Esophagus squamous epithelium (tissue), 5 donors: ENCODE results near the gene VPS41. TPM values are rescaled to one million over a fixed set of nuclear protein-coding genes. Genes with fewer than 3 reads are reported as not detected.

ENCODE experiments used
- DNase-seq: peaks from one replicate; lab custom pipeline; 2025; lab: John Stamatoyannopoulos, UW
- H3K27ac ChIP-seq, 4 donors: fragments of 200-600 bp; sonication (generic); one replicate each; pipeline ENCODE4 v1.5.1; 2016 to 2019; ENCODE audit warnings: mild to moderate bottlenecking in 1 of 4
- H3K27me3 ChIP-seq, 4 donors: fragments of 200-600 bp; sonication (generic); 1 replicate in 3 of 4; 2 replicates in 1 of 4; pipeline versions ENCODE4 v1.5.1 to v1.6.0; 2017 to 2021; ENCODE audit warnings: antibody characterized with exemption in 1 of 4
- H3K36me3 ChIP-seq, 3 donors: fragments of 200-600 bp; sonication (generic); one replicate each; pipeline ENCODE4 v1.5.1; 2016 to 2019
- H3K4me1 ChIP-seq, 3 donors: fragments of 200-600 bp; sonication (generic); one replicate each; pipeline ENCODE4 v1.5.1; 2017 to 2019
- H3K4me3 ChIP-seq, 4 donors: fragments of 200-600 bp; sonication (generic); 1 replicate in 3 of 4; 2 replicates in 1 of 4; pipeline ENCODE4 v1.5.1; 2016 to 2019; ENCODE audit warnings: mild to moderate bottlenecking in 2 of 4, moderate library complexity in 1 of 4
- H3K9me3 ChIP-seq, 3 donors: fragments of 200-600 bp; sonication (generic); one replicate each; pipeline ENCODE4 v1.5.1; 2016 to 2019
- POLR2A ChIP-seq, 4 donors: fragments of 450-650 bp; IDR thresholded peaks; one replicate each; pipeline ENCODE4 v1.6.1; 2017; ENCODE audit warnings: antibody characterized with exemption in 4 of 4, mild to moderate bottlenecking in 4 of 4, moderate library complexity in 3 of 4
- WGBS, 2 donors: methylation state at CpG; one replicate each; pipeline ENCODE4 v1.1.5; 2018; 5-methylcytosine and 5-hydroxymethylcytosine counted together
- intact Hi-C: fragments of 100-400 bp; cut with DNase I; formaldehyde crosslinking; loops from one replicate; pipeline ENCODE4 v1.15.0; 2022
- total RNA-seq, 4 donors: library from RNA; depleted of rRNA; stranded (reverse); fragments of >200 nt; gene quantifications; one replicate each; pipeline ENCODE4 v1.1.0, GENCODE V29; 2016
- TF ChIP-seq, protein P1 (sequence below), 6 experiments: fragments of 450-650 bp in 4 of 6; fragments of 200-600 bp in 2 of 6; sonication (generic) in 2 of 6; IDR thresholded peaks; one replicate each; pipeline ENCODE4 v1.5.1; 2016 to 2019; ENCODE audit warnings: antibody characterized with exemption in 6 of 6, mild to moderate bottlenecking in 4 of 6, moderate library complexity in 4 of 6
- donor health status: DM: yes; HTN: yes; CAD: no.

The VPS41 gene
- total RNA-seq, 4 donors from 2014 or later = 14.3 to 25.5 (median 23.2) TPM

DNA sequence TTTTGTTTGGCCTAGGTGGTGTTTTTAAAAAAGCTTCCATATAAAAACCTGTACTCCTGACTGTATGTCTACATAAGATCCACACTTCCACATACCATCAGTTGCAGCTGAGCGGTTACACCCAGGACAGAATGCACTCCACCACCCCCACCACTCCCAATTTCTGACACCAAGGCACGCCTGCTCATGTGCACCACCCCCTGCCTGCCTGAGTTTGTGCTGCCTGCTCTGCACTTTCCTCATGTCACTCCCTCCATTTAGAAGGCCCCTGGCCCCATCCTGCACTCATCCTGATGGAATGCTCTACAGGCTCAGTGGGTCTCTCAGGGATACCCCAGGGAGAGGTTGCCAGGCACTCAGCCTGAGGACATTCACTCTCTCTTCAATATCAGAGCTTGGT is 6.5 kb downstream of the VPS41 start:
- Histone ChIP-seq H3K27me3 (no peaks in the 10 kb centered on the region), H3K27ac (no peak overlapping the region), H3K9me3 (no peaks in the 10 kb centered on the region), H3K36me3 (no peaks in the 10 kb centered on the region), H3K4me3 (no peak overlapping the region), H3K4me1 (peaks cover 0 to 5% (median 0%) of the 10 kb centered on the region in 3 donors)
- no peak for DNase-seq
- WGBS, 2 donors = 87 to 100% methylated on average over 2 of the region's 2 CpGs
- TF ChIP-seq, protein P1, sequence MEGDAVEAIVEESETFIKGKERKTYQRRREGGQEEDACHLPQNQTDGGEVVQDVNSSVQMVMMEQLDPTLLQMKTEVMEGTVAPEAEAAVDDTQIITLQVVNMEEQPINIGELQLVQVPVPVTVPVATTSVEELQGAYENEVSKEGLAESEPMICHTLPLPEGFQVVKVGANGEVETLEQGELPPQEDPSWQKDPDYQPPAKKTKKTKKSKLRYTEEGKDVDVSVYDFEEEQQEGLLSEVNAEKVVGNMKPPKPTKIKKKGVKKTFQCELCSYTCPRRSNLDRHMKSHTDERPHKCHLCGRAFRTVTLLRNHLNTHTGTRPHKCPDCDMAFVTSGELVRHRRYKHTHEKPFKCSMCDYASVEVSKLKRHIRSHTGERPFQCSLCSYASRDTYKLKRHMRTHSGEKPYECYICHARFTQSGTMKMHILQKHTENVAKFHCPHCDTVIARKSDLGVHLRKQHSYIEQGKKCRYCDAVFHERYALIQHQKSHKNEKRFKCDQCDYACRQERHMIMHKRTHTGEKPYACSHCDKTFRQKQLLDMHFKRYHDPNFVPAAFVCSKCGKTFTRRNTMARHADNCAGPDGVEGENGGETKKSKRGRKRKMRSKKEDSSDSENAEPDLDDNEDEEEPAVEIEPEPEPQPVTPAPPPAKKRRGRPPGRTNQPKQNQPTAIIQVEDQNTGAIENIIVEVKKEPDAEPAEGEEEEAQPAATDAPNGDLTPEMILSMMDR (IDR thresholded peaks at IDR 0.05) = no peak
- TF ChIP-seq POLR2A (IDR thresholded peaks at IDR 0.05) = no peak
- intact Hi-C loops = no loop called here

DNA sequence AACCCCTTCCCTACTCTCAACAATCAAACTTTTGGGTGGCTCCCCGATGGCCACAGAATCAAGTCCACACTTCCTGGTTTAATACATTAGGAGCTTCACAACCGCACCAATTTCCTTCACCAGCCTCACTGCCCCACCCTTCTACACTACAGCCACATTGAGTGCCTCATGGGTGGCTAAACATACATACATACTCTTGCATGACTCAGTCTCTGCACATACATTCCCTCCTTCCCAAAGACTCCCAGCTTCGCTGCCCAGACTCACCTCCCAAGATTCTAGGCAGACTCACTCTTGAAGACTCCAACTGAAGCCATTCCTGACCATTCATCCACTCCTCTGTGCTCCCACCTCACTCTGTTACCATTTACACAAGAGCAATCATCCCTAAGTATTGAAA is 15.9 kb downstream of the VPS41 start:
- TF ChIP-seq, protein P1 (IDR thresholded peaks at IDR 0.05) = no peak
- TF ChIP-seq POLR2A (IDR thresholded peaks at IDR 0.05) = no peak
- intact Hi-C loops = no loop called here
- no peaks in the 10 kb centered on the region for H3K9me3 ChIP-seq
- no peaks in the 10 kb centered on the region for H3K4me1 ChIP-seq
- H3K4me3 ChIP-seq = no peak overlapping the region
- H3K27me3 ChIP-seq = no peaks in the 10 kb centered on the region
- no peak overlapping the region for H3K27ac ChIP-seq
- peaks cover 0 to 35% (median 0%) of the 10 kb centered on the region in 3 donors for H3K36me3 ChIP-seq
- 76 to 82% methylated on average over 3 of the region's 3 CpGs for WGBS, 2 donors
- no peak for DNase-seq

DNA sequence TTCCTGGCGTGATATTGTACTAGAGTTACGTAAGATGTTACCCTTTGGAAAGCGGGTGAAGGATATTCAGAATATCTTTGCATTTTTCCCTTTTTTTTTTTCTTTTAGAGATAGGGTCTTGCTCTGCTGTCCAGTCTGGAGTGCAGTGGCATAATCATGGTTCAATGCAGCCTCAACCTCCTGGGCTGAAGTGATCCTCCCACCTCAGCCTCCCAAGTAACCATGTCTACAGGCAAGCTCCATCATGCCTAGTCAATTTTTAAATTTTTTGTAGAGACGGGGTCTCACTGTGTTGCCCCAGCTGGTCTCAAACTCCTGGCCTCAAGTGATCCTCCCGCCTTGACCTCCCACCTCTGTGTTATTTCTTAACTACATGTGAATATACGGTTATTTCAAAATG is 18.4 kb downstream of the VPS41 start:
- Histone ChIP-seq H3K36me3 (peaks cover 0 to 18% (median 0%) of the 10 kb centered on the region in 3 donors), H3K9me3 (no peaks in the 10 kb centered on the region), H3K27me3 (no peaks in the 10 kb centered on the region), H3K4me3 (no peak overlapping the region), H3K27ac (no peak overlapping the region), H3K4me1 (no peaks in the 10 kb centered on the region)
- no peak for DNase-seq
- TF ChIP-seq, protein P1 (IDR thresholded peaks at IDR 0.05) = no peak
- TF ChIP-seq POLR2A (IDR thresholded peaks at IDR 0.05) = no peak
- WGBS, 2 donors = 80% methylated on average over 6 of the region's 6 CpGs
- intact Hi-C loops = no loop called here

DNA sequence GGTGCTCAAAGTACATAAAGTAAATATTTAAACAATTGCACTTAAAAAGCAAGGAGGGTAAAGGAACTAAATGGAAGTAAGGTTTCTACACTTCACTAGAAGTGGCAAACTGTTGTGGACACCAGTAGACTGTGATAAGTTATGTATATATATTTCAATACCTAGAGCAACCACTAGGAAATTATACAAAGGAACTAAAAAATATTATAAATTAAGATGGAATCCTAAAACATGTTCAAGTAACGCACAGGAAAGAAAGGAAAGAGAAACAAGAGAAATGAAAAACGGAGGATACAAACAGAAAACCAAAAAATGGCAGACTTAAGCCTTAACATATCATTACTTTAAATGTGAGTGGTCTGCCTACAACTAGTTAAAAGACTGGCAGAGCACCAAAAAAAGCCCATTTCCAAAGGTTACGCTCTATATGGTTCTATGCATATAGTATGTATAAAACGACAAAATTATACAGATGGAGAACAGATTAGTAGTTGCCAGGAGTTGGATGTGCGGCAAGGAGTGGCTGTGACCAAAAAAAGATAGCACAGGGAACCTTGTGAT is 19.0 kb downstream of the VPS41 start:
- DNase-seq = no peak
- no peaks in the 10 kb centered on the region for H3K4me1 ChIP-seq
- no peak for TF ChIP-seq POLR2A (IDR thresholded peaks at IDR 0.05)
- TF ChIP-seq, protein P1 (IDR thresholded peaks at IDR 0.05) = peak in 1 of 6 experiments; percentile 30
- H3K4me3 ChIP-seq = no peak overlapping the region
- H3K27me3 ChIP-seq = no peaks in the 10 kb centered on the region
- no peaks in the 10 kb centered on the region for H3K9me3 ChIP-seq
- intact Hi-C loops = no loop called here
- 95 to 97% methylated on average over 5 of the region's 5 CpGs for WGBS, 2 donors
- H3K27ac ChIP-seq = no peak overlapping the region
- H3K36me3 ChIP-seq = peaks cover 0 to 12% (median 0%) of the 10 kb centered on the region in 3 donors

DNA sequence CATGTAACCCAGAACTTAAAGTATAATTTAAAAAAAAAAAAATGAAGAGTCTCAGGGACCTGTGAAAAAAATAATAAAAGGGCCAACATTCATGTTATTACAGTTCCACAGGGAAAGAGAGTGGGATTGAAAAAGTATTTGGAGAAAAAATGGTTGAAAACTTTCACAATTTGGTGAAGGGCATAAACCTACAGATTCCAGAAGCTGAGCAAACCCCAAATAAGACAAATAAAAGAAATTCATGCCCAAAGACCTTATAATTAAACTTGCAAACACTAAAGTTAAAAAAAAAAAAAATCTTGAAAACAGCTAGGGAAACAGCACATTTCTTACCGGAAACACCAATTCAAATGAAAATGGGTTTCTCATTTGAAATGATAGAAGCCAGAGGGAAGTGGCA is 19.9 kb downstream of the VPS41 start:
- TF ChIP-seq, protein P1 (IDR thresholded peaks at IDR 0.05) = no peak
- TF ChIP-seq POLR2A (IDR thresholded peaks at IDR 0.05) = no peak

More for the DNA sequence above, 19.9 kb downstream of the VPS41 start:
- Histone ChIP-seq H3K4me1 (no peaks in the 10 kb centered on the region), H3K27me3 (no peaks in the 10 kb centered on the region), H3K9me3 (no peaks in the 10 kb centered on the region), H3K27ac (no peak overlapping the region), H3K36me3 (peaks cover 0 to 10% (median 0%) of the 10 kb centered on the region in 3 donors), H3K4me3 (no peak overlapping the region)
- no peak for DNase-seq
- intact Hi-C loops = no loop called here
- 100% methylated on average over 1 of the region's 1 CpG for whole genome bisulfite sequencing, 2 donors
